Left renal pelvis (tissue), 4 donors: ENCODE results near the gene CPAMD8. TPM values are rescaled to one million over a fixed set of nuclear protein-coding genes. Genes with fewer than 3 reads are reported as not detected.

Source experiments
- DNase-seq, 4 donors: peaks; one replicate each; pipeline ENCODE4 v3.0.0-alpha.2; 2013; ENCODE audit warnings: low read depth in 4 of 4, low spot score in 3 of 4
- polyA plus RNA-seq, 4 donors: library from polyadenylated mRNA; unstranded; fragments of 120-200 nt; gene quantifications; one replicate each; pipeline ENCODE4 v1.2.1, GENCODE V29; 2013; ENCODE audit not compliant: insufficient read length in 4 of 4

CPAMD8 gene
- polyA plus RNA-seq, 4 donors: 34.3 to 59.8 (median 40.3) TPM

GRCh38 chr19:16922949-16923348, 103.7 kb downstream of the CPAMD8 start:
- no peak for DNase-seq

- no peak for DNase-seq
Measured at GRCh38 chr19:16922592-16922934, 104.0 kb downstream of the CPAMD8 start.

GRCh38 chr19:16921766-16922591, 104.6 kb downstream of the CPAMD8 start:
- no peak for DNase-seq

- DNase-seq: no peak
Measured at GRCh38 chr19:16920816-16921529, 105.6 kb downstream of the CPAMD8 start.

- no peak for DNase-seq
Measured at GRCh38 chr19:16919496-16919895, 107.1 kb downstream of the CPAMD8 start.

- DNase-seq: no peak
Measured at GRCh38 chr19:16917401-16917800, 109.2 kb downstream of the CPAMD8 start.

GRCh38 chr19:16915734-16916133, 110.9 kb downstream of the CPAMD8 start:
- DNase-seq: no peak

- no peak for DNase-seq
Measured at GRCh38 chr19:16915135-16915534, 111.5 kb downstream of the CPAMD8 start.

- DNase-seq: no peak
Measured at GRCh38 chr19:16914421-16914820, 112.2 kb downstream of the CPAMD8 start.

GRCh38 chr19:16912780-16913179, 113.8 kb downstream of the CPAMD8 start:
- no peak for DNase-seq

- DNase-seq: no peak
Measured at GRCh38 chr19:16911046-16911445, 115.6 kb downstream of the CPAMD8 start.

- DNase-seq: no peak
Measured at GRCh38 chr19:16908759-16909158, 117.9 kb downstream of the CPAMD8 start.

- DNase-seq: no peak
Measured at GRCh38 chr19:16904599-16904998, 122.0 kb downstream of the CPAMD8 start.

GRCh38 chr19:16903347-16903746, 123.3 kb downstream of the CPAMD8 start:
- DNase-seq: no peak

- no peak for DNase-seq
Measured at GRCh38 chr19:16902545-16902944, 124.1 kb downstream of the CPAMD8 start.

GRCh38 chr19:16901491-16902175, 125.0 kb downstream of the CPAMD8 start:
- DNase-seq: no peak

GRCh38 chr19:16899566-16900075, 127.0 kb downstream of the CPAMD8 start:
- no peak for DNase-seq

GRCh38 chr19:16898361-16899015, 128.1 kb downstream of the CPAMD8 start:
- peak in 1 of 4 donors; percentile 51 for DNase-seq

- no peak for DNase-seq
Measured at GRCh38 chr19:16897856-16898161, 128.8 kb downstream of the CPAMD8 start.

GRCh38 chr19:16897029-16897855, 129.4 kb downstream of the CPAMD8 start:
- DNase-seq: peak; percentile 74 to 86 (median 82)
